RWPE2 (cell line): ENCODE results near the gene RIOK3.

Source experiments
- ATAC-seq: fragments of 200-7000 bp; cut with Tn5 transposase; 3 replicates; pipeline ENCODE4 v1.9.1; 2021; ENCODE audit warnings: low read depth
- DNase-seq: peaks from one replicate; pipeline ENCODE4 v3.0.0-alpha.2; 2020; ENCODE audit warnings: low spot score
- H3K27ac ChIP-seq: fragments of 450-650 bp; 2 replicates; pipeline ENCODE4 v1.5.1; 2017; ENCODE audit warnings: mild to moderate bottlenecking; ENCODE audit not compliant: poor library complexity, severe bottlenecking
- H3K27me3 ChIP-seq: fragments of 250-450 bp; sonication (Bioruptor Pico); 2 replicates; pipeline ENCODE4 v1.5.1; 2021; ENCODE audit warnings: mild to moderate bottlenecking, moderate library complexity; ENCODE audit not compliant: insufficient read depth, poor library complexity, severe bottlenecking
- H3K36me3 ChIP-seq: fragments of 250-450 bp; sonication (Bioruptor Pico); 2 replicates; pipeline ENCODE4 v1.5.1; 2020; ENCODE audit warnings: low read depth, mild to moderate bottlenecking, moderate library complexity
- H3K4me1 ChIP-seq: fragments of 250-450 bp; sonication (Bioruptor Pico); 2 replicates; pipeline ENCODE4 v1.5.1; 2021; ENCODE audit warnings: mild to moderate bottlenecking, moderate library complexity; ENCODE audit not compliant: insufficient read depth, poor library complexity, severe bottlenecking
- H3K4me3 ChIP-seq: fragments of 250-450 bp; sonication (Bioruptor Pico); 2 replicates; pipeline ENCODE4 v1.5.1; 2021; ENCODE audit warnings: mild to moderate bottlenecking, moderate library complexity; ENCODE audit not compliant: severe bottlenecking
- H3K9me3 ChIP-seq: fragments of 250-450 bp; sonication (Bioruptor Pico); 2 replicates; pipeline ENCODE4 v1.5.1; 2021; ENCODE audit warnings: mild to moderate bottlenecking, moderate library complexity; ENCODE audit not compliant: severe bottlenecking
- TF ChIP-seq, protein P1 (sequence below): fragments of 450-650 bp; IDR thresholded peaks from one replicate; pipeline ENCODE4 v1.5.1; 2017; ENCODE audit warnings: mild to moderate bottlenecking, moderate library complexity; ENCODE audit not compliant: poor library complexity, severe bottlenecking

Gene RIOK3

DNA sequence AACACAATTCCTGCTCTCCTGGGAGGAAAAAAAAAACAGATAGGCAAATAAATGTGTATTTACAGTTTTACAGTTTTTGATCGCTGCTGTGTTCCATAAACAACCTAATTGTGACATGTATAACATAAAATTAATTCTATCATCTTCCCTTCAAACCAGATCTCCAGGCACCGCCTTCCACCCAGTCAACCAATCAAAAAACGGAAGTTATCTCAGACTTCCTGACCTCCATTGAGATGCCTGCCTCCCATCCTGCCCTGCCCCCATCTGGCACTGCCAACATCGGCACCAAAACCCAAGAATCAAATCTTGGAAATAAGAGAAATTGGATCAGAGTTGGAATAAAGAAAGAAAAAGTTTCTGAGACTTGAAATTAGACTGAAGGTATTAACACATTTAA lies 3.1 kb upstream of the RIOK3 start:
- TF ChIP-seq, protein P1, sequence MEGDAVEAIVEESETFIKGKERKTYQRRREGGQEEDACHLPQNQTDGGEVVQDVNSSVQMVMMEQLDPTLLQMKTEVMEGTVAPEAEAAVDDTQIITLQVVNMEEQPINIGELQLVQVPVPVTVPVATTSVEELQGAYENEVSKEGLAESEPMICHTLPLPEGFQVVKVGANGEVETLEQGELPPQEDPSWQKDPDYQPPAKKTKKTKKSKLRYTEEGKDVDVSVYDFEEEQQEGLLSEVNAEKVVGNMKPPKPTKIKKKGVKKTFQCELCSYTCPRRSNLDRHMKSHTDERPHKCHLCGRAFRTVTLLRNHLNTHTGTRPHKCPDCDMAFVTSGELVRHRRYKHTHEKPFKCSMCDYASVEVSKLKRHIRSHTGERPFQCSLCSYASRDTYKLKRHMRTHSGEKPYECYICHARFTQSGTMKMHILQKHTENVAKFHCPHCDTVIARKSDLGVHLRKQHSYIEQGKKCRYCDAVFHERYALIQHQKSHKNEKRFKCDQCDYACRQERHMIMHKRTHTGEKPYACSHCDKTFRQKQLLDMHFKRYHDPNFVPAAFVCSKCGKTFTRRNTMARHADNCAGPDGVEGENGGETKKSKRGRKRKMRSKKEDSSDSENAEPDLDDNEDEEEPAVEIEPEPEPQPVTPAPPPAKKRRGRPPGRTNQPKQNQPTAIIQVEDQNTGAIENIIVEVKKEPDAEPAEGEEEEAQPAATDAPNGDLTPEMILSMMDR: no peak
- Histone ChIP-seq H3K27me3 (no peaks in the 10 kb centered on the region), H3K4me3 (no peak overlapping the region), H3K9me3 (no peaks in the 10 kb centered on the region), H3K27ac (no peak overlapping the region), H3K36me3 (peaks cover 11% of the 10 kb centered on the region), H3K4me1 (peaks cover 16% of the 10 kb centered on the region)
- ATAC-seq: no peak
- DNase-seq: no peak

DNA sequence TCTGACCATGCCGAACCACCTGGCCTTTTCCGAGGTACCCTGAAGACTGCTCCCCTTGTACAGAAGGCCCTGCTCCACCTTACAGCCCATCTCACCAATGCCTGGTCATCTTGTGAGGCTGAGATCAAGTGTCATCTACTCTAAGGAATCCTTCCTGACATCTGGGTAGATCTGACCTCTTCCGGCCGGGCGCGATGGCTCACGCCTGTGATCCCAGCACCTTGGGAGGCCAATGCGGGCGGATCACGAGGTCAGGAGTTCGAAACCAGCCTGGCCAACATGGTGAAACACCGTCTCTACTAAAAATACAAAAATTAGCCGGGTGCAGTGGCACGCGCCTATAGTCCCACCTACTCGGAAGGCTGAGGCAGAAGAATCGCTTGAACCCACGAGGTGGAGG lies 2.1 kb upstream of the RIOK3 start:
- H3K4me1 ChIP-seq: peaks cover 22% of the 10 kb centered on the region
- no peak overlapping the region for H3K27ac ChIP-seq
- H3K36me3 ChIP-seq: peaks cover 21% of the 10 kb centered on the region
- ATAC-seq: no peak
- H3K27me3 ChIP-seq: no peaks in the 10 kb centered on the region
- no peaks in the 10 kb centered on the region for H3K9me3 ChIP-seq
- TF ChIP-seq, protein P1: no peak
- H3K4me3 ChIP-seq: no peak overlapping the region
- DNase-seq: no peak

DNA sequence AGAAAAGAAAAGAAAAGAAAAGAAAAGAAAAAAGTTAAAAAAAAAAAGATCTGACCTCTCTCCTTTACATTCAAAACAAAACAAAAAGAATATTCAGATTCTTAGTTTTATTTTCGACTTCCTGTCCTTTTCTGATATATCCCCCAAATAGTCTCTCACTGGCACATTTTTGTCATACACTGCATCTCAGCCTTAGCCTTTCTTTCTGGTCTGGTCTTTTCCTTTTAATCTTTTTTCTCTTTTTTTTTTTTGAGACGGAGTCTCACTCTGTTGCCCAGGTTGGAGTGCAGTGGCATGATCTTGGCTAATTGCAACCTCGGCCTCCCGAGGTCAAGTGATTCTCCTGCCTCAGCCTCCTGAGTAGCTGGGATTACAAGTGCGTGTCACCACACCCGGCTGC lies 1.6 kb upstream of the RIOK3 start:
- DNase-seq (no peak), ATAC-seq (no peak)
- no peaks in the 10 kb centered on the region for H3K27me3 ChIP-seq
- H3K27ac ChIP-seq: peak overlapping the region; percentile 93
- TF ChIP-seq, protein P1: no peak
- H3K4me1 ChIP-seq: peaks cover 22% of the 10 kb centered on the region
- no peak overlapping the region for H3K4me3 ChIP-seq
- no peaks in the 10 kb centered on the region for H3K9me3 ChIP-seq
- peaks cover 25% of the 10 kb centered on the region for H3K36me3 ChIP-seq

DNA sequence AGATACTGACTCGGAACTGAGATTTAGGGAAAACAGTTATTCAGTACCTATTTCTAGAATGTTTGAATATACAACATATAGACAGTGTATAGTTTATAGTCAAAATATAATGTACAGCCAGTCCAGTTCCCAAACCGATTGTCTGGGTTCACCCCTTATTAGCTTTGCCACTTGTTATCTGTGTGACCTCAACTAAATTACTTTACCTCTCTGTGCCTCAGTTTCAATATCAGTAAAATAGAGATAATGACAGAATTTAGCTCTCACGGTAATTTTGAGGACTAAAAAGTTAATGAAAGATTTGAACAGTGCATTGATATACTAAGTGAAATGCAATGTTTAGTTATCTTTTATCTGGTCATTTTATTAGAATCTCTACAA lies 750 bp upstream of the RIOK3 start:
- ATAC-seq: no peak
- H3K9me3 ChIP-seq: no peaks in the 10 kb centered on the region
- H3K4me3 ChIP-seq: peak overlapping the region; percentile 91
- peaks cover 34% of the 10 kb centered on the region for H3K36me3 ChIP-seq
- H3K27me3 ChIP-seq: no peaks in the 10 kb centered on the region
- DNase-seq: no peak
- H3K27ac ChIP-seq: peak overlapping the region; percentile 93
- H3K4me1 ChIP-seq: peaks cover 22% of the 10 kb centered on the region
- TF ChIP-seq, protein P1: no peak

DNA sequence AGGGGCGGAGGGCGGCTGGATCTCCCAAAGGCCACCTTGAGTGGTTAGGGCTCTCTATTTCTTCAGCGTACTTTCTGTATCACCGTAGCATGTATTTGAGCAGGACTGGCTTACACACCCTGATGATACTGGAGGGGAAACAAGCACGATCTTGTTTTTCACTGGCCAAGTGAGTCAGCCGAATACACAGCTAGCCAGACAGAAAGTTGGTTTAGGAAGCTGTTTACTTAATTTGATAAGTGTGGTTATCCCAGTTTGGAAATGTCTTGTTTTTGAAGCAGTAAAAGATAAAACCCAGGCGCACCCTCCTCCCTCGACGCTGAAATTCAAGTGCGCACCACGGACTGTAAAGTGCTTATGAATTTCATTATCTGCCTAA lies 582 bp downstream of the RIOK3 start:
- peak; percentile 77 for ATAC-seq
- TF ChIP-seq, protein P1: no peak
- peak overlapping the region; percentile 91 for H3K4me3 ChIP-seq
- peak overlapping the region; percentile 93 for H3K27ac ChIP-seq
- H3K4me1 ChIP-seq: peaks cover 22% of the 10 kb centered on the region
- H3K9me3 ChIP-seq: no peaks in the 10 kb centered on the region
- DNase-seq: no peak
- no peaks in the 10 kb centered on the region for H3K27me3 ChIP-seq
- peaks cover 41% of the 10 kb centered on the region for H3K36me3 ChIP-seq
